ENCODE results near the gene MTCP1. TPM values are rescaled to one million over a fixed set of nuclear protein-coding genes. Genes with fewer than 3 reads are reported as not detected.

MTCP1 gene, protein sequence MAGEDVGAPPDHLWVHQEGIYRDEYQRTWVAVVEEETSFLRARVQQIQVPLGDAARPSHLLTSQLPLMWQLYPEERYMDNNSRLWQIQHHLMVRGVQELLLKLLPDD
- total RNA-seq: 1.6 and 5.5 TPM in 2 replicates

DNA sequence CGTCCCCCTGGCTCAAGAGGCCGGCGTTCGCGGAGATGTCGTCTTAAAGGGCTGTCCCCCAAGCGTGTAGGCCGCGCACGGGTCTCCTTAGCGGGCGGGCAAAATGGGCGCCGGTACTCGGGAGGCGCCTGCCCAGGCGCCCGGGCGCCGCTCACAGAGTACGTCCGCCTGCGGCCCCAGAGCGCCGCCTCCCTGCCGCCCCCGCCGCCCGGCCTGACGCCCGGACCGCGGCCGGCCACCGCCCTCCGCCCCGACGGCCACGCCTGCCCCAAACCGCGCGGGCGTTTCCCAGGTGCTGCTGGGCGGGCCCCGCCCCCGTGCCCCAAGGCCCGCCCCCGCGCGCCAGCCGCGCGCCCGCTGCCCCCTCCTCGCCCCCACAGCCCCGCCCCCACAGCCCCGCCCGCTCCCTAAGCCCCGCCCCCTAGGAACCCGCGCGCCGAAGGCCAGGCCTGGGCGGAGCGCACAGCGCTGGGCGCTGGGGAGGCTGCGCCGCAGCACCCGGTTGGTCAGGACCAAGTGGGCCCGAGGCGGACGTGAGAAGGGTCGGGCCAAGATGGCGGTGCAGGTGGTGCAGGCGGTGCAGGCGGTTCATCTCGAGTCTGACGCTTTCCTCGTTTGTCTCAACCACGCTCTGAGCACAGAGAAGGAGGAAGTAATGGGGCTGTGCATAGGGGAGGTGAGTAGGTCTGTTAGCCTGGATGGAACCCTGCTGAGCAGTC is at the start of gene MTCP1, which contains the start of the genes BRCC3 and CMC4:
Gene MTCP1 (minus strand): TSS at position 162 of the 719 bp plus-strand sequence. CDS start 5,126 bp downstream, outside the sequence.
Gene BRCC3 (plus strand): TSS at position 534 of the 719 bp plus-strand sequence. CDS start 20 bp downstream, at position 554.
Gene CMC4 (minus strand): TSS at position 162 of the 719 bp plus-strand sequence. CDS start 7,113 bp downstream, outside the sequence.

DNA sequence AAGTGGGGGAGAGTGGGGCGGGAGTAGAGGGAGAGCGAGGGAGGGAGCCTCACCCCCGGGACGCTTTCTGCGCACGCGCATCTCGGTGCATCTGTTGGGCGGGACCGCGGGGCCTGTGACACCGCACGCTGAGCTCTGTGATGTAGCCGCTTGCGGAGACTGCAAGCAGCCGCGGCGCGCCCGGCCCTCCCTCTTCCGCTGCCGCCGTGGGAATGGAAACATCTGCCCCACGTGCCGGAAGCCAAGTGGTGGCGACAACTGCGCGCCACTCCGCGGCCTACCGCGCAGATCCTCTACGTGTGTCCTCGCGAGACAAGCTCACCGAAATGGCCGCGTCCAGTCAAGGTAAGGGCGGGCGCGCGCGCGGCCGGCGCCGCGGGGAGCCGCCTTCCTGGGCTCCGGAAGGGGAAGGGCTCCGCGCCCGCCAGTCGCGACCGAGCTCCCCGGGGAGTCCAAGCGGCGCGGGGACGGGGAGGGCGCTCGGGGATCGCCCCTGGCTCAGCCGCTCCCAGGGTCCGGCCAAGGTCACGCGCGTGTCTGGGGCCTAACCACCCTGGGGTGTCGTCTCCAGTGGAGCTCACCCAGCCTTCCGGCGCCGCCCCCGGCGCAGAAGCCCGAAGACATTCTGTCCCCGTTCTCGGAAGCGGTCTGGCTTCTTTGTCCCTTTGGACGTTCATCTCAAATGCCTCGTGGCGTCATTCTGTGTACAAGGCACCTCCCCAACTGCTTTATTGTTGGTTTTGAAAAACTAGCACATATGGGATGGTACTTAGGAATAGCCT is 44.0 kb downstream of the MTCP1 start, which contains the start of gene FUNDC2:
Gene FUNDC2 (plus strand): TSS at position 118 of the 782 bp plus-strand sequence. CDS start 95 bp downstream, at position 213.

DNA sequence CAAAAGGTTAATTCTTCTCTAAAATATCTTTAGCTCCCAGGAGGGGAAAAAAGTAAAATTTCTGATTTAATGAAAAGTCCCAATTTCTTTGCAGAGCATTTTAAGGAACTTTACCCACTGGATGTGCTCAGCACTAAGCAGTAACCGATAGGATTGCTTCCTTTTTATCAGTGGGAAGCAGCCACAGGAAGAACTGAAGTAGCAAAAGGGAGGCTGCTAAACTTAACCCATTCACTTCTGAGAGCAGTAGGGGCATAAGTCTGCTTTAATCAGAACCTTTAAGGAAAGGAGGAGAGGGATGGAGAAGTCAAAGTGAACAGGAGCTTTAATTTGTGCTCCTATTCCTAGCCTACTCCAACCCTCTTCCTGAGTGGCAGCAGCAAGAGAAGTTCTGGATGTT is 48.4 kb downstream of the MTCP1 start, which contains the start of gene F8:
Gene F8 (minus strand): TSS at position 139 of the 400 bp plus-strand sequence. CDS start 171 bp downstream, outside the sequence.

Other genes with a start within 250 kb of the MTCP1 start
- gene SMIM9, start 236.5 kb downstream of the MTCP1 start, total RNA-seq: not detected in 2 replicates
- 2.4 TPM in 1 of 2 replicates, not detected in the other for gene F8A1, start 184.8 kb downstream of the MTCP1 start, total RNA-seq
- 0.04 and 1.2 TPM in 2 replicates for gene F8, start 48.4 kb downstream of the MTCP1 start, total RNA-seq
- gene FUNDC2, start 44.3 kb downstream of the MTCP1 start, total RNA-seq: 39.1 and 47.0 TPM in 2 replicates
- gene CMC4, start within 50 bp of the MTCP1 start, total RNA-seq: 17.2 and 20.3 TPM in 2 replicates
- gene BRCC3, start 372 bp upstream of the MTCP1 start, total RNA-seq: 9.6 and 9.9 TPM in 2 replicates
- gene VBP1, start 145.3 kb upstream of the MTCP1 start, total RNA-seq: 50.2 and 68.5 TPM in 2 replicates
- 0.30 and 1.8 TPM in 2 replicates for gene RAB39B, start 193.4 kb upstream of the MTCP1 start, total RNA-seq

Data from hair follicular keratinocyte (primary cell).